ENCODE data around the gene LMNA.

DNA sequence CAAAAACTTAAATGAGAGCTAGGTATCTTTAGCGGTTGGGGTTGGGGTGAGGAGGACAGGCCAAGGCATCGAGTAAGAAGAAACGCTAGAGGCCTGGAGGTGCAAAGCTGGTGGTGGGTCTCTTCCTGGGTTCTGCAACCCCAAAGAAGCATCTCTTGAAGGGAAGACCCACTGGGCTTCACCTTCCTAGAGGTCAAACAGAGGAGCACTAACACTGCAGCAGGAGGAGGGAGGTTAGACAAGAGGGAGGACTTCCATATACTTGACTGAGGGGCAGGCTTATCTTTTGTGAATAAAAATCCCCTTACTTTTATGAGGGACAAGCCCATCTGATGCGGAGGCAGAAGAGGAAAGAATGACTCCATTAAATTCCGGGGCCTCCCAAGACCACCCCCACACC, 34.7 kb upstream of the LMNA start:
- TF ChIP-seq, protein P1, sequence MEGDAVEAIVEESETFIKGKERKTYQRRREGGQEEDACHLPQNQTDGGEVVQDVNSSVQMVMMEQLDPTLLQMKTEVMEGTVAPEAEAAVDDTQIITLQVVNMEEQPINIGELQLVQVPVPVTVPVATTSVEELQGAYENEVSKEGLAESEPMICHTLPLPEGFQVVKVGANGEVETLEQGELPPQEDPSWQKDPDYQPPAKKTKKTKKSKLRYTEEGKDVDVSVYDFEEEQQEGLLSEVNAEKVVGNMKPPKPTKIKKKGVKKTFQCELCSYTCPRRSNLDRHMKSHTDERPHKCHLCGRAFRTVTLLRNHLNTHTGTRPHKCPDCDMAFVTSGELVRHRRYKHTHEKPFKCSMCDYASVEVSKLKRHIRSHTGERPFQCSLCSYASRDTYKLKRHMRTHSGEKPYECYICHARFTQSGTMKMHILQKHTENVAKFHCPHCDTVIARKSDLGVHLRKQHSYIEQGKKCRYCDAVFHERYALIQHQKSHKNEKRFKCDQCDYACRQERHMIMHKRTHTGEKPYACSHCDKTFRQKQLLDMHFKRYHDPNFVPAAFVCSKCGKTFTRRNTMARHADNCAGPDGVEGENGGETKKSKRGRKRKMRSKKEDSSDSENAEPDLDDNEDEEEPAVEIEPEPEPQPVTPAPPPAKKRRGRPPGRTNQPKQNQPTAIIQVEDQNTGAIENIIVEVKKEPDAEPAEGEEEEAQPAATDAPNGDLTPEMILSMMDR (IDR thresholded peaks at IDR 0.05) = no peak
- TF ChIP-seq POLR2A (IDR thresholded peaks at IDR 0.05) = no peak

Data from ovary (tissue), 3 donors.